GM21423 (cell line): ENCODE results near the gene ENTHD1.
"Not testable (repeated sequence)": the region's sequence is repeated elsewhere in the genome, so short reads cannot be mapped to it uniquely, and the experiment has no call there.

ENCODE experiments used
- ATAC-seq: cut with Tn5 transposase; IDR thresholded peaks from one replicate; pipeline ENCODE4 v1.9.1; 2021; ENCODE audit warnings: mild to moderate bottlenecking, moderate library complexity; ENCODE audit not compliant: unreplicated experiment

The ENTHD1 gene

GRCh38 chr22:39925273-39925672, 31.7 kb upstream of the ENTHD1 start:
- ATAC-seq = no peak

DNA sequence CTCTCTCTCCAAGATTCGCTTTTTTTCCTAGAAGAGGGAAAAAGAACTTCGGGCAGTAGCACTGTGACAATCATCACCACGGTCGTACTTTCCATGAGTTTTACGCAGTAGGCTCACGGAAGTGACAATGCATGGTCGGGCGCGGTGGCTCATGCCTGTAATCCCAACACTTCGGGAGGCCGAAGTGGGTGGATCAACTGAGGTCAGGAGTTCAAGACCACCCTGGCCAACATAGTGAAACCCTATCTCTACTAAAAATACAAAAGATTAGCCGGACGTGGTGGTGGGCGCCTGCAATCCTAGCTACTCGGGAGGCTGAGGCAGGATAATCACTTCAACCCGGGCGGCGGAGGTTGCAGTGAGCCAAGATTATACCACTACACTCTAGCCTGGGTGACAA, 30.7 kb upstream of the ENTHD1 start:
- no peak for ATAC-seq

DNA sequence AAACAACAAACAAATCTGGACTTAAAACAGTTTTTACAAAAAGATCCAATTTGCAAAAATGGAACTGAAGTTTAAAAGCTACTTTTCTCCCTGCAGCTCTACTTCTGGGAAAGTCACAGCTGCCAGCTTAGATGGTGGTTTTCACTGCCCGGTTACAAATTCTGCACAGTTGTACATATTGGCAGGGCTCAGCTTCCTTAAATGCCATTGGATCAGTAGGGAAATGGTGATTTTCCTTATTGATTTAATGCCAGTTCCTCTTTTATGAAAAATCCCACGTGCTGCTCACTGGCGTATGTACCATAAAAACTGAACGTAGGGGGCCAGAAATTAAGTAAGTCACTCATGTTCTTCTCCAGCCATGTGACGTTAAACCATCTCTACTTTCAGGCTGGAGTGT, 30.1 kb upstream of the ENTHD1 start:
- ATAC-seq = no peak

GRCh38 chr22:39920134-39920743, 26.7 kb upstream of the ENTHD1 start:
- no peak for ATAC-seq

GRCh38 chr22:39917776-39918495, 24.4 kb upstream of the ENTHD1 start:
- ATAC-seq = no peak

DNA sequence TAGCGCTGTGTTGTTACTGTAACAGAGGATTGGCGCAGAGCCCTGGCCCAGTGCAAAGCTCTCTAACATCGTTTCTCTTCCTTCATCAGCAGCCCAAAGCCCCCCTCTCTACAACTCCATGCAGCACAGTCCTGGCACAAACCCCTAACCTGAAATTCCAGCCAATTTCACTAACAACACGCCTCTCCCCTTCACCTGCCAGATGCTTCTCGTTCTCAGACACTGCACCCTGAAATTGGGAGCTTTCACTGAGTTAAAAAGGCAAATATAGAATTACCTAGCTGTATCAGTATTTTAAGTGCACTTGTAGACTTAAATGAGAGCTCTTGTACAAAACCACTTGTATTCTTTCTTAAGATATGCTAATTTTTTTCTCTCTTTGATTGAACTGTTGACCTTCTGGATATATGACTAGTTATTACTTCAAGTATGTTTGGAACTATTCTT, 23.7 kb upstream of the ENTHD1 start:
- ATAC-seq = no peak

- ATAC-seq = no peak
These were observed 22.9 kb upstream of the ENTHD1 start for GRCh38 chr22:39916496-39916895.

GRCh38 chr22:39915295-39915726, 21.8 kb upstream of the ENTHD1 start:
- ATAC-seq = no peak

DNA sequence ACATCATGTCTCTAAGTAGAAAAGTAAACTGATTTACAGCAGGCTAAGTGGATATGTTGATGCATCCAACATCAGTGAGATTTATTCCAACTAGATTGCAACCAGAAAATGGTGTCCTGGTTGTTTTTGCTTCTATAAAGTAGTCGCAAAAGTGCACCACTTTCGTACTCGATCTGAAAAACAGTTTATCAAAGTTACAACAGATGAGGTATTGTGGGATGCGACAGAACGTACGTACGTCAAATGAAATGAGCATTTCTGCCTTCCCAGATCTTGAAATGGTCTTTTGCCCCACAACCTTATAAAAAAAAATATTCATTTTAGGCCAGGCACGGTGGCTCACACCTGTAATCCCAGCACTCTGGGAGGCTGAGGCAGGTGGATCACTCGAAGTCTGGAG, 21.0 kb upstream of the ENTHD1 start:
- ATAC-seq = no peak

DNA sequence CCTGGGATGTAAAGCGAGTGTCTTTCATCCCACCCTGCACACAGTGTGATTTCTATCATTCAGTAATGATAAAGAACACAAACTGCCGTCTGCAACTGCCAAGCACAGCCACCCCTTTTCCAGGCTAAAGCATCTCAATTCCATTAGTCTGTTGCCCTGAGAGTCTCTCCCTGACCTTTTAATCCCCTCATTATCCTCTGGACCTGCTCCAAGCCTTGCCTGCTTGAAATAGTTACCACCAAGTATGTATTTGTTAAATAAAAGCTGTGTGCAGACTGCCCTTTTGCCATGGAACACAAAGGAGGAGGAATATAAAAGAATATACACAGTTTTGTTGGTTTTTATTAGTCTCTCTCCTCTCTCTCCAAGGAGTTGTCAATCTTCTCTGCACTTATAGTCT, 20.3 kb upstream of the ENTHD1 start:
- no peak for ATAC-seq

DNA sequence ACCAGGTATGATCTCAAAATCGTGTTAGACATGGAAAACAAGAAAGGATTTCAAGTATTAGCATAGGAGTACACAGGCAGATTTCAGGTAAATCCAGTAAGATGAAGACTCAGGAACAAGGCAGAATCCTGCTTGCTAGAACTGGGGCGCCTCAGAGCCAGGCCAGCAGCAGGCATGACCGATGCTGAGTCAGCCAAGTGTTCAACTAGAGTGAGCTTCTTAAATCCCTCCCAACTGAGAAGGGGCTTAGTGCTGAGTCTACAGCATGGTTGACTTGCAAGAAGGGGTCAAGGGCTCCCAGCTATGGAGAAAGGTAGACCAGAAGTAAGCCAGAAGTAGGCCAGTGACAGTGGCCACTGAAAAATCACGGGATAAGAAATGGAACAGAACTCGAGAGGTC, 19.8 kb upstream of the ENTHD1 start:
- no peak for ATAC-seq

DNA sequence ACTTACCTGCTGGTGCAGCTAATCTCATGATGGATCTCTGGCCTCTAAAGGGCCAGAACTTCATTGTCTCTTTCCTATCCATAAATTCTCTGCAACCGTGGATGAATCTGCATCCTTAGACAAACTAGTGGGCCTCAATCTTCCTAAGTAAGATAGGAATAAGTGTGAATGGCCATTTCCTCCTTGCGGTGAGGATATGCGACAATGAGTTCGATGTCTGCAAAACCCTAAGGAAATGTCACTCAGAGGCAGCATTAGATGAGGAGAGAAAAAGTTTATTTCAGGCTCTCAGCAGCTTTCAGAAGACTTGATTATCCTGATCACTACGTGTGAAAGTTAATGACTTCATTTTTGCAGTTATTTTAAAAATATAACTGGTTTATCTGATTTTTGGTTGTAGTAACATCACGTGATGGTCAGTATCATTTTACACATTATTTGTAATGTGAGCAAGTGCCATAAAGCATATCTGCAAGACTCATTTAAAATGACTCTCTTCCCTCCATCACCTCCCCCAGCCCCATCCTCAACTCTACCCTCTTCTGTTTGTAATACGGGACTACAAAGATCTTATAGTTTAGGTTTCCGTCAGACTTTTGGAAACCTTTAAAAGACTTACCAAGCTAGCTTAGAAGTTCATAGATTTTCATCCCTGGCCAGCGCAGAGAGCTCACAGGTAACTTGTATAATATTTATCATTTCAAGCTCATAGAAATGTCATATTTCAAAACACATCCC, 17.5 kb upstream of the ENTHD1 start:
- no peak for ATAC-seq

DNA sequence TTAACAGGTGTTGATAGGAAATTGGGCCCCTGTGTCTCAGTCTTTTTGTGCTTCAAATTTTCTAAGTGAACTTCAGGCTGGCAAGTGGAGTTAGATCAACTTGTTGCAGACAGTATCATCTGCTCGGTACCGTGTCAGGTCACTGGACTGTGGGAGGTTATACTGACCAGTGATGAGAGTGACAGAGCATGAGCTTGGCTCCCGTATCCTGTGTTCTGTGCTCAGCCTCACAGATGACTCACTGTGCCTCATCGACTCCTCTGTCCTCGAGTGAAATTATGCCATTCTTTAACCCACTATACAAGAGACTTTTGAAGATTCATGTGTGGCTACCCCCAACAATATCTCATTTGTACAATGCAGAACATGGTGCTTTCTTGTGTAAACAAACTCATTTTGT, 15.2 kb upstream of the ENTHD1 start:
- ATAC-seq = no peak

- ATAC-seq = no peak
These were observed 14.6 kb upstream of the ENTHD1 start for GRCh38 chr22:39908136-39908535.

- no peak for ATAC-seq
These were observed 14.1 kb upstream of the ENTHD1 start for GRCh38 chr22:39907605-39908097.

DNA sequence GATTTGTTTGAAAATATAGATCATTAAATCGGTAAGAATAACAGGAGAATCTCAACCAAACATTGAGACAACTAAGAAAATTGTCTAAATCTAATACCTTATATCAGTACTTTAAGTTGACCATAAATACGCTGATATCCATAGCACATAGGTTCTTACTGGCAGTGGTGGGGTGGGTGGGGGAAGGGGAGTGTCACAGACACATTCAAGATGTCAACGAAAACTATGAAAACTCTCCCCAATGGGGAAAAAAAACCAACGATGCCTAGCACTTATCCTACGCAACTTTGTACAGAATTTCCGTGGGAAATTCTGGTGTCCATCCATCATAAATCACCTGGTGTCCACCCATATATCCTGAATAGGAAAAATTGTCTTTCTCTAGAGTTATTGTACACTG, 13.5 kb upstream of the ENTHD1 start:
- no peak for ATAC-seq

- no peak for ATAC-seq
These were observed 12.6 kb upstream of the ENTHD1 start for GRCh38 chr22:39906207-39906606.

DNA sequence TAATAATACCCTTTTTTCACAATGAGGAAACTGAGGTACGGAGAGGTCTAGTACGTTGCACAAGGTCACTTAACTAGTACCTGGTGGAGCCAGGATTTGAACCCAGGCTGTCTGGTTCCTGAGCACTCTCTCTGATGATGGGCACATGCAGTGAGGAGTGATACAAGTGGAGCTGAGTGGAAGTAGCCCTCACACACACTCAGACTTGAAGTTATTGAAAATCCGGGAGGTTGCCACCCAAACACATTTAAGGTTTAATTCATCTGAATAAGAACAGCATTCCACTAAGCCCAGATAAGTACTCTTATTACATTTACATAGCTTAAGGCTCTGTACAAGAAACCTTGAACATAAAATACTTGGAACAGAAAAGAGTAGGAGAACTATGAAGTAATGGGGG, 12.1 kb upstream of the ENTHD1 start:
- no peak for ATAC-seq

GRCh38 chr22:39904862-39905261, 11.3 kb upstream of the ENTHD1 start:
- ATAC-seq = no peak

DNA sequence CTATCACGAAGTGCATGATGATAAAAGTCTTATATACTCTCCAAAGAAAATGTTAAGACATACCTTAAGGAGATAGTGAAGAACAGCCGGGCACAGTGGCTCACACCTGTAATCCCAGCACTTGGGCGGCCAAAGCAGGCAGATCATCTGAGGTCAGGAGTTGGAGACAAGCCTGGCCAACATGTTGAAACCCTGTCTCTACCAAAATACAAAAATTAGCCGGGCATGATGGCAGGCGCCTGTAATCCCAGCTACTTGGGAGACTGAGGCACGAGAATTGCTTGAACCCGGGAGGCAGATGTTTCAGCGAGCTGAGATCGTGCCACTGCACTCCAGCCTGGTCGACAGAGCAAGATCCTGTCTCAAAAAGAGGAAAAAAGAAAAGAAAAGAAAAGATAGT, 10.5 kb upstream of the ENTHD1 start:
- ATAC-seq = not testable (repeated sequence)

- no peak for ATAC-seq
These were observed 8.1 kb upstream of the ENTHD1 start for GRCh38 chr22:39901565-39902146.
